ENCODE data around the gene MAPKAPK2.

GRCh38 chr1:206725109-206725963 lies 40.6 kb downstream of the MAPKAPK2 start:
- TF ChIP-seq POLR2AphosphoS5 (IDR thresholded peaks at IDR 0.05; ENCODE audit: low read depth, low read length) (no peak), KLF15 (CRISPR knock-in tag; IDR thresholded peaks at IDR 0.05; ENCODE audit: borderline replicate concordance) (no peak)
